Measurements from ENCODE around the gene BMP4.

DNA sequence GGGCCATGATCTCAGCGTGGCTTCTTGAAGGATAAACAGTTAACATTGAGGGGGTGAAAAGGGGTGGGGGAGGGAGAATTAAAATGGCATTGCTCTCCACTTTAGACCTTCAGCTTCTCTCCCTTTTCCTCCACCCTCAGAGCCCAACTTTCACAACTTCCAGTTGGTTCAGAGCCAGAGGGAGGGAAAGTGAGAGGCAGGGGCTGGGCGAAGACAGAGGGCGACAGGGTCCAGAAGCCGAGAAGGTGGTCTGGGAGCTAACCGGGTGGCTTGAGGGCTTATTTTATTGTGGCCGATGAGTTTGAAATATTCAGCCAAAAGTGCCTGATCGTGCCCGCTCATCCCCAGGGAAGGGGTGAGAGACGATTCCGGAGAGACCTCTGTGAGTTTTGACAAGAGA lies 4.1 kb downstream of the BMP4 start:
- TF ChIP-seq, protein P1, sequence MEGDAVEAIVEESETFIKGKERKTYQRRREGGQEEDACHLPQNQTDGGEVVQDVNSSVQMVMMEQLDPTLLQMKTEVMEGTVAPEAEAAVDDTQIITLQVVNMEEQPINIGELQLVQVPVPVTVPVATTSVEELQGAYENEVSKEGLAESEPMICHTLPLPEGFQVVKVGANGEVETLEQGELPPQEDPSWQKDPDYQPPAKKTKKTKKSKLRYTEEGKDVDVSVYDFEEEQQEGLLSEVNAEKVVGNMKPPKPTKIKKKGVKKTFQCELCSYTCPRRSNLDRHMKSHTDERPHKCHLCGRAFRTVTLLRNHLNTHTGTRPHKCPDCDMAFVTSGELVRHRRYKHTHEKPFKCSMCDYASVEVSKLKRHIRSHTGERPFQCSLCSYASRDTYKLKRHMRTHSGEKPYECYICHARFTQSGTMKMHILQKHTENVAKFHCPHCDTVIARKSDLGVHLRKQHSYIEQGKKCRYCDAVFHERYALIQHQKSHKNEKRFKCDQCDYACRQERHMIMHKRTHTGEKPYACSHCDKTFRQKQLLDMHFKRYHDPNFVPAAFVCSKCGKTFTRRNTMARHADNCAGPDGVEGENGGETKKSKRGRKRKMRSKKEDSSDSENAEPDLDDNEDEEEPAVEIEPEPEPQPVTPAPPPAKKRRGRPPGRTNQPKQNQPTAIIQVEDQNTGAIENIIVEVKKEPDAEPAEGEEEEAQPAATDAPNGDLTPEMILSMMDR (IDR thresholded peaks at IDR 0.05; ENCODE audit: extremely low read depth in 1 of 2, insufficient read depth in 1 of 2, low read depth in 1 of 2, low read length in 2 of 2): no peak
- TF ChIP-seq, protein P2, sequence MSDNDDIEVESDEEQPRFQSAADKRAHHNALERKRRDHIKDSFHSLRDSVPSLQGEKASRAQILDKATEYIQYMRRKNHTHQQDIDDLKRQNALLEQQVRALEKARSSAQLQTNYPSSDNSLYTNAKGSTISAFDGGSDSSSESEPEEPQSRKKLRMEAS (IDR thresholded peaks at IDR 0.05; ENCODE audit: insufficient read depth, insufficient read length): no peak
- TF ChIP-seq POLR2A (IDR thresholded peaks at IDR 0.05; ENCODE audit: low read depth, low read length) (no peak), FOS (IDR thresholded peaks at IDR 0.05; ENCODE audit: borderline replicate concordance, insufficient read depth, low read length) (no peak), POLR2AphosphoS5 (IDR thresholded peaks at IDR 0.05; ENCODE audit: insufficient read depth, low read depth, low read length) (no peak)
